ENCODE results near the gene SEMA7A. TPM values are rescaled to one million over a fixed set of nuclear protein-coding genes. Genes with fewer than 3 reads are reported as not detected.
A peak's percentile ranks its signal among the peaks of the same experiment; 100 is the strongest.

Gene SEMA7A
- total RNA-seq, 1 donor from 2014 or later = 5.5 TPM

DNA sequence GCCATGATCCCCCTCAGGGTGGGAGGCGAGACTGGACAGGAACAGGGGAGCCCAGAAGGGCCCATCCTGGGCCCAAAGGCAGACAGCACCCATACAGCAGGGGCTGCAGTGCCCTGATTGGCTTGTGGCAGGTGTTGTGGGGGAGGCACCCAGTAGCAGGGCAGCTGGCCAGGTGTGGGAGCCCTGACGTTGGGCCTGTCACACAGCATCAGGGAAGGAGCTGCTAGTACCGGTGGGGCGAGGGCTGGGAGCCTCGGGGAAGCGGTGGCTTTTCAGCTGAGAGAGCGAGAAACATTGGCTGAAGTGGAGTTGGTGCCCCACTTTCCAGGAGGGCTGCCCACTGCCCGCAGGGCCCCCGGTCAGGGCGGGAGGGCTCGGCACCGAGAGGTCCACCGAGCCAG is 46.6 kb downstream of the SEMA7A start:
- no peak for DNase-seq (ENCODE audit: low spot score in 2 of 2)
- Histone ChIP-seq H3K4me3 (no peak overlapping the region), H3K4me1 (peaks cover 0 to 5% of the 10 kb centered on the region in 2 donors), H3K27ac (no peak overlapping the region), H3K36me3 (no peaks in the 10 kb centered on the region), H3K9me3 (no peaks in the 10 kb centered on the region), H3K27me3 (no peaks in the 10 kb centered on the region)
- TF ChIP-seq, protein P1, sequence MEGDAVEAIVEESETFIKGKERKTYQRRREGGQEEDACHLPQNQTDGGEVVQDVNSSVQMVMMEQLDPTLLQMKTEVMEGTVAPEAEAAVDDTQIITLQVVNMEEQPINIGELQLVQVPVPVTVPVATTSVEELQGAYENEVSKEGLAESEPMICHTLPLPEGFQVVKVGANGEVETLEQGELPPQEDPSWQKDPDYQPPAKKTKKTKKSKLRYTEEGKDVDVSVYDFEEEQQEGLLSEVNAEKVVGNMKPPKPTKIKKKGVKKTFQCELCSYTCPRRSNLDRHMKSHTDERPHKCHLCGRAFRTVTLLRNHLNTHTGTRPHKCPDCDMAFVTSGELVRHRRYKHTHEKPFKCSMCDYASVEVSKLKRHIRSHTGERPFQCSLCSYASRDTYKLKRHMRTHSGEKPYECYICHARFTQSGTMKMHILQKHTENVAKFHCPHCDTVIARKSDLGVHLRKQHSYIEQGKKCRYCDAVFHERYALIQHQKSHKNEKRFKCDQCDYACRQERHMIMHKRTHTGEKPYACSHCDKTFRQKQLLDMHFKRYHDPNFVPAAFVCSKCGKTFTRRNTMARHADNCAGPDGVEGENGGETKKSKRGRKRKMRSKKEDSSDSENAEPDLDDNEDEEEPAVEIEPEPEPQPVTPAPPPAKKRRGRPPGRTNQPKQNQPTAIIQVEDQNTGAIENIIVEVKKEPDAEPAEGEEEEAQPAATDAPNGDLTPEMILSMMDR (IDR thresholded peaks at IDR 0.05) = no peak
- intact Hi-C loops (cut with DNase I) = no loop called here

DNA sequence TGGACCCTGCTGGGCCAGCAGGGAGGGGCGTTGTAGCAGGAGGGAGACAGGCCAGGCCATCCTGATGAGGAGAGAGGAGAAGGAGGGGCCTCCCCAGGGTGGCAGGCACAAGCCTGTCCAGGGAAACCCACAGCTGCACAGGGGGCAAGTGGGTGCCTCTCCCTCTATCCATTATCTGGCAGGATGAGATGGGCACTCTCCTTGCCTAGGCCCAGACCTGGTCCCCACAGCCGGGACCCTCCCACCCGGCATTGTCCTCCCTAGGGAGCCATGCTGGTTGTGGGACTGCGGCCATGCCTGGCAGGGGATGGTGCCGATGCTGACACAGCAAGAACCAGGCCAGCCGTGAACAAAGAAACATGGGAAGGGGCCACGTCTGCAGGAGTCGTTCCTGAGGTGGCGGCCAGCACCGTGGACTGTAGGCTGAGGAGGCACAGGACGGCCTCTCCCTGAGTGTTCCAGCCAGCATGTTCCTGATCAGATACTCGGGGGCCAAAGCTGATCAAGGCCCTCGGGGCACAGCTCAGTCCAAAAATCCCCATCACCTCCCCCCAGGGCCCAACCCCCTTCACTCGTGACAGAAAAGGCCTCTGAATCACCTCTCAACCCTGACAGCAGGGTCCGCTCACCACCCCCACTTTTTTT is 47.1 kb downstream of the SEMA7A start:
- Histone ChIP-seq H3K36me3 (no peaks in the 10 kb centered on the region), H3K4me1 (peaks cover 0 to 5% of the 10 kb centered on the region in 2 donors), H3K27me3 (no peaks in the 10 kb centered on the region), H3K27ac (no peak overlapping the region), H3K9me3 (no peaks in the 10 kb centered on the region), H3K4me3 (no peak overlapping the region)
- no peak for DNase-seq (ENCODE audit: low spot score in 2 of 2)
- TF ChIP-seq, protein P1 (IDR thresholded peaks at IDR 0.05) = no peak
- intact Hi-C loops (cut with DNase I) = no loop called here

DNA sequence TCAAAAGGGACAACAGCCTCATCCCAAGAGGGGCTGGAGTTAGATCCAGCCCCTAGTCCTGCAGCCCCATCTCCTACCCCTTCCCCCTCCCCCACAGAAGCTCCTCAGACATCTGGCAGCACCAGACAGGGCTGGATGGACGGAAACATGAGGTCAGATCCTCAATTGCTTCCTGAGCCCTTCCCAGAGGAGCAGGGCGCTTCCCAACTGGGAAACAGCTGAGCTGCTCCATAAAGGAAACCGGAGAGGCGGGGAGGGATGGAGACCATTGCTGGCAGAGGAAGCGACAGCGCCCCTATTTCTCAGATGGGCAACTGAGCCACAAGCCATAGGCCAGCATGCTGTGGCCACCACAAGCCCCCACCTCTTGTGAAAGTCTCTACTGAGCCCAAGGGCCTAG is 48.0 kb downstream of the SEMA7A start:
- Histone ChIP-seq H3K27ac (peak overlapping the region in 1 of 2 donors; percentile 12), H3K4me3 (no peak overlapping the region), H3K36me3 (no peaks in the 10 kb centered on the region), H3K9me3 (no peaks in the 10 kb centered on the region), H3K4me1 (peaks cover 0 to 5% of the 10 kb centered on the region in 2 donors), H3K27me3 (no peaks in the 10 kb centered on the region)
- DNase-seq (ENCODE audit: low spot score in 2 of 2) = no peak
- intact Hi-C loops (cut with DNase I) = no loop called here
- TF ChIP-seq, protein P1 (IDR thresholded peaks at IDR 0.05) = no peak

DNA sequence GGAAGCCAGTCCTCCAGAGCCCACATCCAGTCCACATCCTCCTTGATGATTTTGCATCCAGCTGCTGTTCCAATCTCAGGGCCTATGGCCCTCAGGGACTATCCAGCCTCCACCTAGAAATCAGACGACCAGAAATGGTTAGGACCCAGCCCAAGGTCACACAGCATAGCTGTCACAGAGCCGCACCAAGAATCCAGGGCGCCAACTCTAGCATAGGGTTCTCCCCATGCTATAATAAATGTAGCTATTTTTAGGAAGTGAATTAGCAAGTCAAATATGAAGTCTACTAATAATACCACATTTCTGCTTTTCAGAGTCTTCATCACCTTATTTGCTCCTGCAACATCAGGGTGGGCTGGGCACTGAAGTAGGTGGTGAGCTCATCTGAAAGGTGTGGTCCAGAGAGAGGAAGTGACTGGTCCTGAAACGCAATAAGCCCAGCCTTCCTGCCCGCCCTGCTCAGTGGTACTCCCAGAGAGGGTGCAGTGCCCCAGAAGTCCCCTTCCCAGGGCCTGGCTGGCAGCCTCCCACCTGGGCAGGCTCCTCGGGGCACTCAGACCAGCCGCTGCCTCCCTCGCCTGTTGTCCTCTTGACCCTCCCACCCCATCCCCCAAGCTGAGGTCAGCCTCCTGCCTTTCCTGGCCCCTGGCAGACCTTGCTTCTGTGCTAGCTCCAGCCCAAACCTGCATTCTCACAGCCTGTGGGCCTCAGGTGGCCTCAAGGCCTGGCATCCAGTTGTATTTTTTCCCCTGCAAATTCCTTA is 48.7 kb downstream of the SEMA7A start:
- Histone ChIP-seq H3K36me3 (no peaks in the 10 kb centered on the region), H3K27ac (peak overlapping the region in 1 of 2 donors; percentile 12), H3K4me3 (no peak overlapping the region), H3K27me3 (no peaks in the 10 kb centered on the region), H3K4me1 (peaks cover 0 to 5% of the 10 kb centered on the region in 2 donors), H3K9me3 (no peaks in the 10 kb centered on the region)
- no peak for DNase-seq (ENCODE audit: low spot score in 2 of 2)
- intact Hi-C loops (cut with DNase I) = no loop called here
- TF ChIP-seq, protein P1 (IDR thresholded peaks at IDR 0.05) = no peak

DNA sequence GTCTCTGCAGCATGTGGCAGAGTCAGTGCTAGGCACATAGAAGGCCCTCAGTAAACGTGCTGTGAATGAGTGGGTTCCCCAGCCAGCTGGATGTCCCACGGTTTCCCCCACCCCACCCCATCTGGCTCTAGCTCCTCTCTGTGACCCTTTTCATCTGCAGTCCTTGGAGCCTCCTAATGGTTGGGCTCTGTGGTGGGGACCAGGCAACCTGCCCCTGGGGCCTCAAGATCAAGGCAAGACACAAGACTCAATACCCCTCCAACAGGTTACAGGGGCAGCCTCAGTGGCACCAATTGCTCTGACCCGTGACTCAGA is 49.2 kb downstream of the SEMA7A start:
- no peak overlapping the region for H3K4me3 ChIP-seq
- no peak overlapping the region for H3K27ac ChIP-seq
- peaks cover 0 to 5% of the 10 kb centered on the region in 2 donors for H3K4me1 ChIP-seq
- H3K9me3 ChIP-seq = no peaks in the 10 kb centered on the region
- no peaks in the 10 kb centered on the region for H3K36me3 ChIP-seq
- no peak for DNase-seq (ENCODE audit: low spot score in 2 of 2)
- TF ChIP-seq, protein P1 (IDR thresholded peaks at IDR 0.05) = no peak
- intact Hi-C loops (cut with DNase I) = no loop called here
- no peaks in the 10 kb centered on the region for H3K27me3 ChIP-seq
